HCT116 (cell line): ENCODE results near the gene ST6GALNAC4. TPM values are rescaled to one million over a fixed set of nuclear protein-coding genes. Genes with fewer than 3 reads are reported as not detected.

Source experiments
- ATAC-seq: fragments of 200-7000 bp; cut with Tn5 transposase; 2 replicates; pipeline ENCODE4 v1.9.1; 2020; ENCODE audit warnings: mild to moderate bottlenecking, moderate library complexity
- BruUV-seq: library from RNA; stranded (reverse); fragments of 400-500 nt; replicated peaks from 2 replicates; lab custom pipeline; 2021; lab: Mats Ljungman, UMichigan
- CTCF ChIA-PET: fragments of 300-600 bp; sonication (Branson Sonifier 250); formaldehyde crosslinking; loops from one replicate; lab custom pipeline; 2021; ENCODE audit warnings: antibody characterized with exemption; lab: Charles Lee
- POLR2A ChIA-PET: fragments of 300-600, 350-600 bp; sonication (Branson Sonifier 250); formaldehyde crosslinking; loops from one replicate; lab custom pipeline; 2021; ENCODE audit warnings: antibody characterized with exemption; lab: Charles Lee
- RAD21 ChIA-PET, 2 experiments: fragments of 300-600 bp; sonication (Branson Sonifier 250); formaldehyde crosslinking; loops; one replicate each; lab custom pipeline; 2023; ENCODE audit warnings: low total read pairs in 2 of 2; ENCODE audit not compliant: uncharacterized antibody in 2 of 2, unreplicated experiment in 2 of 2, low non-redundant PET in 1 of 2; lab: Charles Lee
- DNase-seq: peaks from one replicate; pipeline ENCODE4 v3.0.0-alpha.2; 2010; ENCODE audit warnings: low read depth, low spot score
- H2AFZ ChIP-seq: fragments of 200-600 bp; shearing (Covaris generic), sonication (generic); 2 replicates; pipeline ENCODE4 v1.6.1; 2017; ENCODE audit warnings: low read depth, mixed run types, mixed read lengths, antibody characterized with exemption, low read length; ENCODE audit not compliant: poor library complexity, severe bottlenecking
- H3K27ac ChIP-seq: 2 replicates; pipeline ENCODE4 v1.5.1; 2012; ENCODE audit warnings: low read depth, low read length
- H3K27me3 ChIP-seq: fragments of 200-600 bp; sonication (generic); 2 replicates; pipeline ENCODE4 v1.6.1; 2016; ENCODE audit warnings: mixed run types, low read length, mixed read lengths; ENCODE audit not compliant: insufficient read depth
- H3K36me3 ChIP-seq, 2 experiments: fragments of 200-500 bp in 1 of 2; fragments of 200-600 bp in 1 of 2; sonication (Bioruptor generic) in 1 of 2; sonication (generic) in 1 of 2; 2 replicates each; pipeline versions ENCODE4 v1.5.1 to v1.6.1; 2014 to 2016; ENCODE audit warnings: low read length in 2 of 2, inconsistent platforms in 1 of 2, mixed read lengths in 1 of 2, mixed run types in 1 of 2; ENCODE audit not compliant: insufficient read depth in 2 of 2, control insufficient read depth in 1 of 2
- H3K4me1 ChIP-seq, 2 experiments: fragments of 200-600 bp in 1 of 2; sonication (generic) in 1 of 2; 2 replicates each; pipeline versions ENCODE4 v1.5.1 to v1.6.1; 2012 to 2017; ENCODE audit warnings: low read length in 2 of 2, inconsistent platforms in 1 of 2, mild to moderate bottlenecking in 1 of 2, mixed read lengths in 1 of 2, mixed run types in 1 of 2, moderate library complexity in 1 of 2; ENCODE audit not compliant: insufficient read depth in 2 of 2, control insufficient read depth in 1 of 2
- H3K4me2 ChIP-seq: fragments of 200-600 bp; sonication (generic); 2 replicates; pipeline ENCODE4 v1.6.1; 2017; ENCODE audit warnings: mixed run types, low read length, mixed read lengths
- H3K4me3 ChIP-seq, 2 experiments: fragments of 200-600 bp in 1 of 2; sonication (generic) in 1 of 2; replicated peaks in 1 of 2; 2 replicates each; pipeline ENCODE4 v1.5.1; 2011 to 2016; ENCODE audit warnings: low read length in 2 of 2, control low read depth in 1 of 2, low read depth in 1 of 2, mild to moderate bottlenecking in 1 of 2, mixed read lengths in 1 of 2, mixed run types in 1 of 2
- H3K79me2 ChIP-seq: fragments of 200-600 bp; sonication (generic); 2 replicates; pipeline ENCODE4 v1.6.1; 2017; ENCODE audit warnings: mild to moderate bottlenecking, mixed run types, low read length, moderate library complexity, mixed read lengths; ENCODE audit not compliant: insufficient read depth
- H3K9ac ChIP-seq: fragments of 200-600 bp; sonication (generic); 2 replicates; pipeline ENCODE4 v1.6.1; 2016; ENCODE audit warnings: low read length, mixed read lengths
- H3K9me2 ChIP-seq: fragments of 200-600 bp; sonication (generic), shearing (Covaris generic); 2 replicates; pipeline ENCODE4 v1.6.1; 2017; ENCODE audit warnings: mixed run types, mild to moderate bottlenecking, moderate library complexity; ENCODE audit not compliant: insufficient read depth
- H3K9me3 ChIP-seq, 2 experiments: fragments of 200-500 bp in 1 of 2; fragments of 200-600 bp in 1 of 2; sonication (Bioruptor generic) in 1 of 2; sonication (generic) in 1 of 2; 2 replicates each; pipeline ENCODE4 v1.6.1; 2014 to 2017; ENCODE audit warnings: low read length in 2 of 2, mixed read lengths in 2 of 2, inconsistent platforms in 1 of 2, low read depth in 1 of 2, mild to moderate bottlenecking in 1 of 2, mixed run types in 1 of 2, moderate library complexity in 1 of 2; ENCODE audit not compliant: control insufficient read depth in 1 of 2, insufficient read depth in 1 of 2
- H4K20me1 ChIP-seq: fragments of 200-600 bp; sonication (generic), shearing (Covaris generic); 2 replicates; pipeline ENCODE4 v1.6.1; 2017; ENCODE audit warnings: mixed run types, mild to moderate bottlenecking, moderate library complexity; ENCODE audit not compliant: insufficient read depth
- CBX3 ChIP-seq: IDR thresholded peaks from 2 replicates; pipeline ENCODE4 v1.6.1; 2012; ENCODE audit warnings: low read depth
- CEBPB ChIP-seq: IDR thresholded peaks from 2 replicates; pipeline ENCODE4 v1.6.1; 2012; ENCODE audit warnings: low read depth
- CTCF ChIP-seq, 3 experiments: fragments of 200-600 bp in 1 of 3; sonication (generic) in 1 of 3; IDR thresholded peaks in 2 of 3; conservative IDR thresholded peaks in 1 of 3; 2 replicates each; pipeline ENCODE4 v1.5.1; 2012 to 2017; ENCODE audit warnings: low read depth in 2 of 3, low read length in 2 of 3, antibody characterized with exemption in 1 of 3, borderline replicate concordance in 1 of 3, control low read depth in 1 of 3, mild to moderate bottlenecking in 1 of 3, mixed read lengths in 1 of 3, mixed run types in 1 of 3, moderate library complexity in 1 of 3; ENCODE audit not compliant: insufficient read depth in 1 of 3
- EGR1 ChIP-seq: IDR thresholded peaks from 2 replicates; pipeline ENCODE4 v1.6.1; 2012; ENCODE audit warnings: low read depth
- EZH2 ChIP-seq: fragments of 200-600 bp; sonication (generic); IDR thresholded peaks from 2 replicates; pipeline ENCODE4 v1.6.1; 2017; ENCODE audit warnings: antibody characterized with exemption, mixed run types
- EZH2phosphoT487 ChIP-seq: fragments of 200-600 bp; IDR thresholded peaks from 2 replicates; pipeline ENCODE4 v1.6.1; 2018; ENCODE audit warnings: antibody characterized with exemption, borderline replicate concordance
- FOSL1 ChIP-seq: IDR thresholded peaks from 2 replicates; pipeline ENCODE4 v1.6.1; 2012; ENCODE audit warnings: low read depth
- JUND ChIP-seq: IDR thresholded peaks from 2 replicates; pipeline ENCODE4 v1.6.1; 2012
- POLR2A ChIP-seq: IDR thresholded peaks from 2 replicates; pipeline ENCODE4 v1.7.0; 2011; ENCODE audit warnings: borderline replicate concordance; ENCODE audit not compliant: insufficient read depth, insufficient read length; ENCODE audit errors: extremely low read depth
- POLR2AphosphoS5 ChIP-seq: IDR thresholded peaks from 2 replicates; pipeline ENCODE4 v1.6.1; 2011; ENCODE audit warnings: mild to moderate bottlenecking, low read depth, low read length, moderate library complexity
- SRF ChIP-seq: IDR thresholded peaks from 2 replicates; pipeline ENCODE4 v1.6.1; 2012; ENCODE audit warnings: low read depth
- TCF7L2 ChIP-seq: IDR thresholded peaks from 2 replicates; pipeline ENCODE4 v1.7.0; 2011; ENCODE audit warnings: borderline replicate concordance, inconsistent platforms; ENCODE audit not compliant: insufficient read depth, insufficient read length; ENCODE audit errors: extremely low read depth
- YY1 ChIP-seq: IDR thresholded peaks from 2 replicates; pipeline ENCODE4 v1.6.1; 2011; ENCODE audit warnings: low read length, low read depth, moderate library complexity, mild to moderate bottlenecking; ENCODE audit not compliant: insufficient replicate concordance; ENCODE audit errors: extremely low read depth
- ZBTB33 ChIP-seq: IDR thresholded peaks from 2 replicates; pipeline ENCODE4 v1.6.1; 2011; ENCODE audit warnings: mild to moderate bottlenecking, low read length, moderate library complexity; ENCODE audit not compliant: insufficient replicate concordance; ENCODE audit errors: extremely low read depth
- ZFX ChIP-seq: fragments of 450-650 bp; IDR thresholded peaks from 2 replicates; pipeline ENCODE4 v1.6.1; 2017
- ZNF274 ChIP-seq: fragments of 200-500 bp; sonication (Bioruptor generic); IDR thresholded peaks from 2 replicates; pipeline ENCODE4 v1.6.1; 2014; ENCODE audit warnings: mild to moderate bottlenecking, low read depth, low read length, inconsistent platforms
- intact Hi-C: fragments of 100-400 bp; cut with micrococcal nuclease; formaldehyde crosslinking; loops from 2 replicates; pipeline ENCODE4 v1.10.0; 2022
- total RNA-seq: library from RNA; stranded (reverse); gene quantifications from one replicate; pipeline ENCODE4 v1.2.1, GENCODE V29; 2021; ENCODE audit not compliant: unreplicated experiment
- TF ChIP-seq, protein P1 (sequence below): IDR thresholded peaks from 2 replicates; pipeline ENCODE4 v1.6.1; 2012
- TF ChIP-seq, protein P2 (sequence below): IDR thresholded peaks from 2 replicates; pipeline ENCODE4 v1.6.1; 2012

The ST6GALNAC4 gene
- total RNA-seq, 1 experiment from 2014 or later: 49.4 TPM

- POLR2A ChIA-PET: interaction anchor here (0.6 kb wide), 1 partner anchor 42 kb away, joined by 3 read pairs; no protein-coding TSS in a partner anchor
- Histone ChIP-seq H3K9me2 (no peaks in the 10 kb centered on the region), H3K27me3 (no peaks in the 10 kb centered on the region), H3K4me3 (no peak overlapping the region), H3K4me1 (peaks cover 39 to 67% of the 10 kb centered on the region in 2 experiments), H3K9me3 (no peaks in the 10 kb centered on the region), H2AFZ (no peak overlapping the region), H3K79me2 (peaks cover 37% of the 10 kb centered on the region), H3K36me3 (no peaks in the 10 kb centered on the region; a peak in 2 of 4 replicates), H3K9ac (no peak overlapping the region), H3K4me2 (peak overlapping the region; percentile 91; the same call in 1 of the 2 replicates), H4K20me1 (no peaks in the 10 kb centered on the region), H3K27ac (peak overlapping the region; percentile 44; the same call in 1 of the 2 replicates)
- ATAC-seq: no peak
- DNase-seq: no peak
- TF ChIP-seq CTCF (IDR thresholded peaks at IDR 0.05 in 2 of 3, conservative IDR thresholded peaks at IDR 0.05 in 1 of 3; ENCODE audit: borderline replicate concordance in 1 of 3, insufficient read depth in 1 of 3, low read depth in 2 of 3, low read length in 2 of 3) (no peak), YY1 (no peak), TCF7L2 (no peak), EGR1 (no peak), ZFX (no peak), CBX3 (no peak), EZH2phosphoT487 (no peak), POLR2A (no peak), SRF (no peak), POLR2AphosphoS5 (no peak), FOSL1 (no peak), JUND (no peak), ZNF274 (no peak), ZBTB33 (no peak), CEBPB (no peak), EZH2 (no peak)
- TF ChIP-seq, protein P1, sequence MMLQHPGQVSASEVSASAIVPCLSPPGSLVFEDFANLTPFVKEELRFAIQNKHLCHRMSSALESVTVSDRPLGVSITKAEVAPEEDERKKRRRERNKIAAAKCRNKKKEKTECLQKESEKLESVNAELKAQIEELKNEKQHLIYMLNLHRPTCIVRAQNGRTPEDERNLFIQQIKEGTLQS: no peak
- TF ChIP-seq, protein P2, sequence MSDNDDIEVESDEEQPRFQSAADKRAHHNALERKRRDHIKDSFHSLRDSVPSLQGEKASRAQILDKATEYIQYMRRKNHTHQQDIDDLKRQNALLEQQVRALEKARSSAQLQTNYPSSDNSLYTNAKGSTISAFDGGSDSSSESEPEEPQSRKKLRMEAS: no peak
- no TSS peak for BruUV-seq
- RAD21 ChIA-PET: no interaction called here
- intact Hi-C loops: no loop called here
- CTCF ChIA-PET: interaction anchor here (1.3 to 2.4 kb wide), 2 partner anchors 9 to 183 kb away, joined by 4 to 7 read pairs; no protein-coding TSS in a partner anchor
Observed at GRCh38 chr9:127934986-127935385, 18.1 kb upstream of the ST6GALNAC4 start.
